Stimulated activated CD4-positive, alpha-beta T cell treated with anti-CD3 and anti-CD28 coated beads, Interleukin-2, amount 100 ng/mL, for 4 hours (primary cell): Measurements from ENCODE around the gene SPAG17.

Experiments used
- DNase-seq: peaks from one replicate; pipeline ENCODE4 v3.0.0-alpha.2; 2020; ENCODE audit warnings: low read depth

SPAG17 gene

DNA sequence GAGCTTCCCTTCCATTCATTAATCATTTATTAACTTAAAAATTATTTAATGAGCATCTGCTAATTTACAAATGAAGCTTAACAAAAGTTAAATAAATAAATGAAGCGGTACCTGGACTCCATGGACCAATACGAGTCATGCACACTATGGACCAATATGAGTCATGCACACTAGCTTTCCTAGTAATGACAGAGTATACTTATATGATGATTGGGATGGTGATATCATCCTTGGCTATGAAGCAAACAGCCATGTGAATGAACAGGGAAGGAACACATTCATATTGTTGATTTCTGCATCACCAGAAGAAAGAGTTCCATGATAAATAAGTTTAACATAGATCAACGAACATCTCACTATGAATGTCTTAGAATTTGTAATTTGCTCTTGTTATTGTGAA, 109.9 kb downstream of the SPAG17 start:
- no peak for DNase-seq

- no peak for DNase-seq
Measured at GRCh38 chr1:118073648-118074435, 111.2 kb downstream of the SPAG17 start.

DNA sequence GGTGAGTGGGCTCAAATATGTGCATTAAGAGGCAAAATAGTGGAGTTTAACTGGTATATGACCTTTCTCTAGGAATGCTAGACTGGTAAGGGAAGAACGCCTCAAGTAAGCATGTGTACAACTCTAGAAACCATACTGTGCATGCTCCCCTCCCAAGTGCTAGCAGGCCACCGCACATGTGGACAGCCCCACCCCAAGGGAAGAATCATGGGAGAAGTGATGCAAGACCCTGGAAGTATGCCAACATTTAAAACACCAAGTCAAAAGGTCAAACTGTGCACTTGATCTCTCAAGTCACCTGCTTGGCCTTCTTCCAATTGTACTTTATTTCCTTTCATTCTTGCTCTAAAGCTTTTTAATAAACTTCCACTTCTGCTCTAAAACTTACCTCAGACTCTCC, 135.0 kb downstream of the SPAG17 start:
- DNase-seq: no peak

- DNase-seq: no peak
Measured at GRCh38 chr1:118047650-118048224, 137.3 kb downstream of the SPAG17 start.

GRCh38 chr1:118047006-118047649, 137.9 kb downstream of the SPAG17 start:
- no peak for DNase-seq

- DNase-seq: no peak
Measured at GRCh38 chr1:118043624-118044023, 141.4 kb downstream of the SPAG17 start.

GRCh38 chr1:118042501-118042900, 142.5 kb downstream of the SPAG17 start:
- no peak for DNase-seq

GRCh38 chr1:118039170-118039569, 145.9 kb downstream of the SPAG17 start:
- DNase-seq: no peak

DNA sequence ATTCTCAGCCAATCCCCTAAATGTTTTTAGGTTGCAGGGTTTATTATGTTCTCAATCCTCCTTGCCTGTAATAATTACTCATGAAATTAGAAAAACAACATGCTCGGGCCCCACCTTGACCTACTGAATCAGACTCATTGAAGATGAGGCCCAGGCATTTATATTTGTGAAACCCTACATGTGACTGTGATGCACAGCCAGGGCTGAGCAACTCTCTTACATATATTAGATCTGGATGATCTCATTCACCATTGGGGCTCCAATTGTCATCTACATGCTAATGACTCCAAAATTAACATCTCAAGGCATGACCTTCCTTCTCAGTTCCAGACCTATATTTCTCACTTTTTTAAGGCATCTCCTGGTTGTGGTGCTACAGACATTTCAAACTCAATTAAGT, 152.1 kb downstream of the SPAG17 start:
- no peak for DNase-seq

GRCh38 chr1:118028267-118028666, 156.8 kb downstream of the SPAG17 start:
- no peak for DNase-seq

- DNase-seq: no peak
Measured at GRCh38 chr1:118023199-118023598, 161.8 kb downstream of the SPAG17 start.

GRCh38 chr1:118021668-118022067, 163.4 kb downstream of the SPAG17 start:
- no peak for DNase-seq

GRCh38 chr1:118018060-118018459, 167.0 kb downstream of the SPAG17 start:
- DNase-seq: no peak

- DNase-seq: no peak
Measured at GRCh38 chr1:118013938-118014337, 171.1 kb downstream of the SPAG17 start.

DNA sequence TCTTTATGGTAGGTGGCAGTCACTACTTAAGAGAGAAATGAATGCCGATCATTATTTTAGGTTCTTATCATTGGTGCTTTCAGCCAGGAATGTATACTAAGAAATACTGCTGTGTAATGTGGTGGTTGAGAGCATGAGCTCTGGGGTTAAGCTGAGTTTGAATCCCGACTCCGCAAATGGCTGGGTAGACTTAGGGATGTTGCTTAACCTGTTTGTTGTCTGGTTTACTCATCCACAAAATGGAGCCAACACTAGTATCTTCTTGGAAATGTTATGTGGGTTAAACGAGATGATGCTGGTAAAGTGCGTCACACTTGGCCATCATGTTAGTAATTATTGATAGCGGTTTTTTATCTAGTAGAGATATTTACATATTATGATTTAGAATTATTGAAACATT, 171.7 kb downstream of the SPAG17 start:
- DNase-seq: no peak

- DNase-seq: no peak
Measured at GRCh38 chr1:118012515-118013124, 172.4 kb downstream of the SPAG17 start.

DNA sequence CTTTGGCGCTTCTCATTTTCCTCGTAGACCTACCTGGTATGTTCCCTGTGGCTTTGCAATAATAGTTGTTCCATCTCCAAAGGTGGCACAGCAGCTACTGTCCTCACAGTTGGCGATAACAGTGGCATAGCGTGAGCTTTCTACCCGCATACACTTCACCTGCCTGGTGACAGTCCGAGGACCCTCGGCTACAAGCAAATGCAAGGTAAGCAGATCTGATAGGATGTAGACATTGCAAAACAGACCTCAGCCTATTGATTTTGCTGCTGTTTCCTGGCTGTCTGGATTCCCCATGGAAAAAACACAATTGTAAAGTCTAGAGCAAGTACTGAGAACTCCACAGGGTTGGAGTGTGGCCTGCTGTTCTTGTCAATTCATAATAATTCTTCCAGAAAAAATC, 177.0 kb downstream of the SPAG17 start:
- no peak for DNase-seq

DNA sequence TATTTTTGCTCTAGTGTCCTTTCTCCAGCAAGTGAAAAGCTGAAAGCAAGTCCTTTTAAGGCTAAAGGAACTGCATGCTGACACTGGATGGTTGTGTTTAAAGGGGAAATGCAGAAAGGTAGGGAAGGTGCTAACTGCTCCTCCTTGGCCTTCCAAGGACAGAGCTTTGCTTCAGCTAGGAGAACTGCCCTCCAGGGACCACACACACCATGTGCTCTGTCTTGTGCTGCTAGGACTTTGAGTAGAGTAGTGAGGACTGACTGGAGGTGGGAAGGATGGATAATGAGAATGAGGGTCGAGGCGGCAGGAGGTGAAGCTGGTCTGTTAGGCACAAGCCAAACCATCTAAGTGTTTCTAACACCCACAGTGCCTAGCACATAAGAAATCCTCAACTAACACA, 177.6 kb downstream of the SPAG17 start:
- DNase-seq: no peak

DNA sequence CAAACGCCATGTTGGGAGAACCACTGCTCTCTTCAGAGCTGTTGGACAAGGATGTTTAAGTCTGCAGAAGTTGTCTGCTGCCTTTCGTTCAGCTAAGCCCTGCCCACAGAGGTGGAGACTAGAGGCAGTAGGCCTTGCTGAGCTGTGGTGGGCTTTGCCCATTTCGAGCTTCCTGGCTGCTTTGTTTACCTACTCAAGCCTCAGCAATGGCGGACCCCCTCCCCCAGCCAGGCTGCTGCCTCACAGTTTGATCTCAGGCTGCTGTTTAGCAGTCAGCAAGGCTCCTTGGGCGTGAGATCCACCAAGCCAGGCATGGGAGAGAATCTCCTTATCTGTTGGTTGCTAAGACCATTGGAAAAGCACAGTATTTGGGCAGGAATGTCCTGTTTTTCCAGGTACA, 180.7 kb downstream of the SPAG17 start:
- DNase-seq: no peak

GRCh38 chr1:117985973-117986372, 199.1 kb downstream of the SPAG17 start:
- no peak for DNase-seq

DNA sequence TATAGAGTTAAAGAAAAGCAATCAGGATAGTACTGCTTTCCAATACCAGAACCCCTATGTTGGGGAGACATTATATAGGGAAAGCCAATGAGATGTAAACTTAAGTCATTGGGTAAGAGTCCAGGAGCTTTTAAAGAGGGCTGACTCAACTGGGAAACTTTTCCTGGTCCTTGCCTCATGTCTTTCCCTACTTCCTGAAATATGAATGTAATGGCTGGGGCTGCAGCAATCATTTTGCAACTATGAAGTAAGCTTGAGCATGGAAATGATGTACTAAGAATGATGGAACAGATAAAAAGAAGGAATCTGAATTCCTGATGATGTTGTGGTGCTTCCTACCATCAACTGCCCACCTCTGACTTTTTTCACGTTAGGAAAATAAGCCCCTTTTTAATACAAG, 199.8 kb downstream of the SPAG17 start:
- no peak for DNase-seq

GRCh38 chr1:117981455-117982192, 203.4 kb downstream of the SPAG17 start:
- no peak for DNase-seq
